KG1 (cell line): ENCODE measurements around the gene GPRIN1.
"Not testable (repeated sequence)": the region's sequence is repeated elsewhere in the genome, so short reads cannot be mapped to it uniquely, and the experiment has no call there.

Experiments
- DNase-seq: peaks from one replicate; lab custom pipeline; 2025; lab: John Stamatoyannopoulos, UW

GPRIN1 gene

DNA sequence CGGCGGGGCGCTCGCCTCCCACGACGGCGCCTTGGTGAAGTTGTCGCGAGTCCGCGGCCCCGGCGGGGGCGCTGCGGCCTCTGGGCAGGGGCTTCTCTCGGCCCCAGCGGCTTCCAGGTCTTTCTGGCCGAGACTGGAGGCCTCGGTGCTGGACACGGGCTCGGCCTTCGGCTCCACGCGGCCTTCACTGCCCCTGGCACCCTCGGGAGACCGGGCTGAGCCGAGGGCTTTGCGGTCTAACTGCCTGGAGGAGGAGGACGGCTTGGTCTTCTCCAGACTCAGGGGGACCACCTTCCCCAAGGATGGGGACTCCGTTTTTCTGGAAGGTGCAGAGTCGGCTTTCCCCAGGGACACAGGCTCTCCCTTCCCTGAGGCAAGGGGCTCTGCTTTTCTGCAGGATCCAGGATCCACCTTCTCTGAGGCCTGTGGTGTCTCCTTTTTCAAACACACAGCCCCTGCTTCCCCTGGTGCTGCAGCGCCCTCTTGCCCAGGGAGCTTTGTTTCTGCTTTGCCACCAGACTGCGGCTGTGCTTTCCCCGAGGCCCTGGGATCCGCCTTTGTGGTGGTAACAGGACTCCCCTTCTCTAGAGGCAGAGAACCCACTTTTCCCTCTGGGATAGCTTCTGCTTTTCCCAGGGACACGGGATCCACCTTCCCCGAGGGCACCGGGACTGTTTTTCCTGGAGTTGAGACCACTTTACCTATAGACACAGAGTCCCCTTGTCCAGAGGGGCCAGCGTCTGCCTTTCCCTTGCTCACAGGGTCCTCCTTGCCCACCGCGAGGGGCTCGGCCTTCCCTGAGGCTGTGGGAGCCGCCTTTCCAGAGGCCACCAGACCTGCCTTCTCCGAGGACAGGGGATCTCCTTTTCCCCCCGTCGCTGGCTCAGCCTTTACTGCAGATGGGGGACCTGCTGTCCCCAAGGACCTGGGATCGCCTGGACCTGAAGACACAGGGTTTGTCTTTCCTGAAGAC is 12.3 kb downstream of the GPRIN1 start:
- no peak for DNase-seq

DNA sequence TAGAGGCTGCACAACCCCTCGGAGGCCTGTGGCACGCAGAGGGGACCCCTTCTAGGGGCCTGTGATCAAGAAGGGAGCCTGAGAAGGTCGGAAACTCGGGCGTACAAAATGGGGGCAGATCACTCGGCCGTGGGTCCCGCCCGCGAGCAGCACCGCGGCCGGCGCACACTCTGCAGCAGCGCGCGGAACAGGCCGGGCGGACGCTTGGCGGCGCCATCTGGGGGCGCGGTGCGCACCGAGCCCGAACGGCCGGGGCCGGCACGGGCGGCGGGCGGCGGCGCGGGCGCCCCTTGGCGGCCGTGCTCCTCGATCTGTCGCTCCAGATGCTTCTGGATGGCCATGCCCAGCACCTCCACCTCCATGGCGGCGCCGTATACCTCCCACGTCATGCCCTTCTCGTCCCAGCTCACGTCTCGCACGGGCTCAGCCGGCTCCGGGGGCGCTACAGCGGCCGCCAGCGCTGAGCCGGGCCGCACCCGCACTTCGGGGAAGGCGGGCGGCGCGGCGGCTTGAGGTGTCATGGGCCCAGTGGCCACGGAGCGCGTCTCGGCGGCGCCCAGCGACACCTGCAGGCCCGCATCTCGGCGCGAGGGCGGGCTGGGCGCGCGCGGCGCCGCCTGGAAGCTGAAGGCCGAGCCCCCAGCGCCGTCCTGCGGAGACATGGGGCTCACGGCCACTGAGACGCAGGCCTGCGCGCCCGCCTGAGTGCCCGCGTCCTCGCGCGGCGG is 13.1 kb downstream of the GPRIN1 start:
- DNase-seq, result peak; percentile 33

DNA sequence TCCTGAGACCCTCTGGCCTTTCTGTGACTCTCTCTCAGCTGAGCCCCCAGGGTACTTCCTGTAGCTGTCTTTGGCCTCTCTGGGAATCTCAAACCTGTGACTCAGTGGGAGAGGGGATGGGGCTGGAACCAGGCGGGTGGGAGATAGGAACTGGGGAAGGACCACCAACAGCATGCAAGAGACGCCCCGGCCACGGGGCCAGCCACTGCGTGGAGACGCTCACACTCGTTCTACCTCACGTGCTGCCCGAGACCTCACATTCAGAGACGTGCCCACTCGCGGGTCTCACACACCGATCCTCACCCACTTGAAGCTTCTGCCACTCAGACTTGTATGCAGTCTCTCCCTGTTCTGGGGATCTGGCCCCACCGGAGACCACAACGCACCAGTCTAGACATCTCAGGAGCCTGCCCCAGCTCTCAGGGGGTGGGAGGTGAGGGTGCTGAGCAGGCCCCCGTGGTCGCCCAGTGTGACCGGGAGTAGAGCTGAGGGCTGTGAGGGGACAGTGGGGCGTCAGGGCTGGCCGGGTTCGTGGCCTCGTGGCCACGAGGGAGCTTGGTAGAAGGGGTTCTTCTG is 13.8 kb downstream of the GPRIN1 start:
- no peak for DNase-seq

DNA sequence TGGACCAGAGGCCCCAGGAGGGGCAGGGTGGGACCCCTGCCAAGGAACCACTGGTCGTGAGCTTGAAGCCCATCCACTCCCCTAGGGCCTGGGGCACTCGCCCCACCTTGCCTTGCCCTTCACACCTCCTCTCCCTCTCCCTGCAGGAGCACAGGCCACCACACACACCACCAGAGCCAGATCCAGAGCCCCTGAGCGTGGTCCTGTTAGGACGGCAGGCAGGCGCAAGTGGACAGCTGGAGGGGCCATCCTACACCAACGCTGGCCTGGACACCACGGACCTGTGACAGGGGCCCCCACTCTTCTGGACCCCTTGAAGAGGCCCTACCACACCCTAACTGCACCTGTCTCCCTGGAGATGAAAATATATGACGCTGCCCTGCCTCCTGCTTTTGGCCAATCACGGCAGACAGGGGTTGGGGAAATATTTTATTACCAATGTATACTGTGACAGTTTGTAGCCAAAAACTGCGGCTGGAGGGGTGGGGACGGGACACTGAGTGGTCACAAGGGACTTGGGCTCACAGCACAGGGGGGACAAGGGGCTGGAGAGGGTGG is 14.5 kb downstream of the GPRIN1 start:
- DNase-seq, result no peak

DNA sequence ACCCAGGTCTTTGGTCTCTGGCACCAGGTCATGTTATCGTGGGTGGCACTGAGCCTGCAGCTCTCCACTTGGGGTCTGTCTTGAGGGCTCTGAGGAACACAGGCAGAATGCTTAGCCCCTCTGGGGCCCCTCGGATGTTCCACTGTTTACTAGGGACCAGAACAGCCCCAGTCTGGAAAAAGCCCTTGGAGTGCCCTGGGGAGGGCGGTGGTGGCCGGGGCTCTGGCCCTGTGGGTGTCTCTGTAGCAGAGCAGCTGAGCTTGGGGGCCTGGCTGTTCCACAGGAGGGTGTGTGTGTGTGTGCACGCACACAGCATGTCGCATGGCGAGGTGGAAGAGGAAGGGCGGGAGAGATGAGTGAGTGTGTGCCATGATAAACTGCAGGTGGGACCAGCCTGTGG is 15.4 kb downstream of the GPRIN1 start:
- no peak for DNase-seq

DNA sequence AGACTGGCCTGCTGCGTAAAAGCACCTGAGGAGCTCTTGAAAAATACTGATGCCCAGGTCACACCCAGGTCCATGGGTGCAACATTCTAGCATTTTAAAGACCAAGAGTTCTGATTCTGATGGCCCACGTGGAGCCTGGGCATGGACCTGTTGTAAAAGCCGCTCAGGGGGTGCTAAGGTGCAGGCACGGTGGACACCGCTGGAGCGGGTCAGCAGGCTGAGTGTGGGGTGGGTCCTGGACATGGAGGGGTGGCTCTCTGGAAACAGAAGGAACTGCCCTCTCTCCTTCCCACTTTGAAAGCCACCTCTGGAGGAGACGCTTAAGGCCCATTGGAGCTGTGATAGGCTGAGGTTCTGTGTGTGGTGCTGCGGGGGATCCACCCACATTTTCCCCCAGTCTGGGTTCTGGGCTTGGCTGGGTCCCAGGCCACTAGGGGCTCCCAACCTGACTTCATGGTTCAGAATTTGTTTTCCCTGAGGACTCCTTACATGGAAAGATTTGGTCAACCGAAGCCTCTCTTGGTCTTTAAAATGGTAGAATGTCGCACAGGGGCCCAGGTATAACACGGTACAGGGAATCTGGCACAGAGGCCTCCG is 16.6 kb downstream of the GPRIN1 start:
- DNase-seq, result no peak

DNA sequence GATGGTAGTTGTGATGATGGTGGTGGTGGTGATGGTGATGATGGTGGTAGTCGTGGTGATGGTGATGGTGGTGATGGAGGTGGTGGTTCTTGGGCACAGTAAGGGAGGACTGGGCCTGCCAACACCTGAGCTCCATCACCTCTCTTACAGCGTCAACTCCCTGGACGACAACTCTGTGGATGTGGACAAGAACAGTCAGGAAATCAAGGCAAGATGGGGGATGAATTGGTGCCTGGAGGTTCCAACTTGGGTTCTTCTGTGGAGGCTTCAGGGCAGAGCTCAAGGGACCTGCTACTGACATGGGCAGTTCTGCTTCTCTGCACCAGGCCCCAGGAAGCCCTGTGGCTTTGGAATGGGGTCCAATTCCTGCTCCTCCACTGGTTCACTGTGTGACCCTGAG is 17.4 kb downstream of the GPRIN1 start:
- DNase-seq, result no peak

DNA sequence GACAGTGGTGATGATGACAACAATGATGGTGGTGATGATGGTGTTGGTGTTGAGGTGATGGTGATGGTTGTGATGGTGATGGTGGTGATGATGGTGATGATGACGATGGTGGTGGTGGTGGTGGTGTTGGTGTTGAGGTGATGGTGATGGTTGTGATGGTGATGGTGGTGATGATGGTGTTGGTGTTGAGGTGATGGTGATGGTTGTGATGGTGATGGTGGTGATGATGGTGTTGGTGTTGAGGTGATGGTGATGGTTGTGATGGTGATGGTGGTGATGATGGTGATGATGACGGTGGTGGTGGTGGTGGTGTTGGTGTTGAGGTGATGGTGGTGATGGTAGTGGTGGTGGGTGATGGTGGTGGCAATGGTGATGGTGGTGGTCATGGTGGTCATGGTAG is 18.3 kb downstream of the GPRIN1 start:
- DNase-seq, result not testable (repeated sequence)

DNA sequence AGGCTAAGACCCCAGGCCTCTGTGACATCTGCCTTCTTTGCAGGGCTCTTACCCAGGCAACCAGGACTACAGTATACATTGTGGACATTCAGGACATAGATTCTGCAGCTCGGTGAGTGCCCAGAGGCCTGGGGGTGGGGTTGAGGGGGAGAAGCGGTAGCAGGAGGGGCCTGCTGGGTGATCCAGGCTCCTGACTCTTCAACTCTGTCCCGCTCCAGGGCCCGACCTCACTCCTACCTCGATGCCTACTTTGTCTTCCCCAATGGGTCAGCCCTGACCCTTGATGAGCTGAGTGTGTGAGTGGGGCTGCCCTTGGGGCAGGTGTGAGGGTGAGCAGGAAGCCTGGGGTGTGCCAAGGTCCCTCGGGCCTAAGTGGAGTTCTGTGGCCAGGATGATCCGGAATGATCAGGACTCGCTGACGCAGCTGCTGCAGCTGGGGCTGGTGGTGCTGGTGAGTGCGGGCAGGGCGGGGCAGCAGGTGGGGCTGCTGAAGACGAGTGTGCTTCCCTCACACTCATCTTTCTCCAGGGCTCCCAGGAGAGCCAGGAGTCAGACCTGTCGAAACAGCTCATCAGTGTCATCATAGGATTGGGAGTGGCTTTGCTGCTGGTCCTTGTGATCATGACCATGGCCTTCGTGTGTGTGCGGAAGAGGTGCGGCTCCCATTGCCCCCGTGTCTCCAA is 19.8 kb downstream of the GPRIN1 start:
- DNase-seq, result no peak

DNA sequence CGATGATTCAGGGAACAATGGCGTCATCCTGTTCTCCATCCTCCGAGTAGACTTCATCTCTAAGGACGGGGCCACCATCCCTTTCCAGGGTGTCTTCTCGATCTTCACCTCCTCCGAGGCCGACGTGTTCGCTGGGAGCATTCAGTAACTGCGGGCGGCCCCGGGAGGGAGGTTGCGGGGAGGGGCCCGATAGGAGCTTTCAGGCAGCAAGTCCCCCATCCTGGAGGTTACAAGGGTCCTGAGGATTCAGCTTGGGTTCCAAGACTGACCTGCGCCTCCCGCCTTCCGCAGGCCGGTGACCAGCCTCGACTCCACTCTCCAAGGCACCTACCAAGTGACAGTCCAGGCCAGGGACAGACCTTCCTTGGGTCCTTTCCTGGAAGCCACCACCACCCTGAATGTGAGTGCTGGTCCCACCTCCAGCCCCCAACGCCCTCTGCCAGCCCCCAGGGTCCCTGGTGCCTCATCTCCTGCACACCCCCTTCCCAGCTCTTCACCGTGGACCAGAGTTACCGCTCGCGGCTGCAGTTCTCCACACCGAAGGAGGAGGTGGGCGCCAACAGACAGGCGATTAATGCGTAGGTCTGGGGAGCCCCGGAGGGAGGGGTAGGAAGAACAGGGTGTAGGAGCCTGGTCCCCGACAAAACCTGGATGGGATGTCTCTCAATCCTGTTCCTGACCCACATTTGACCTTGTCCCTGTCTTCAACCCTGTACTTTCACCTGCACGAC is 20.8 kb downstream of the GPRIN1 start:
- DNase-seq, result no peak

DNA sequence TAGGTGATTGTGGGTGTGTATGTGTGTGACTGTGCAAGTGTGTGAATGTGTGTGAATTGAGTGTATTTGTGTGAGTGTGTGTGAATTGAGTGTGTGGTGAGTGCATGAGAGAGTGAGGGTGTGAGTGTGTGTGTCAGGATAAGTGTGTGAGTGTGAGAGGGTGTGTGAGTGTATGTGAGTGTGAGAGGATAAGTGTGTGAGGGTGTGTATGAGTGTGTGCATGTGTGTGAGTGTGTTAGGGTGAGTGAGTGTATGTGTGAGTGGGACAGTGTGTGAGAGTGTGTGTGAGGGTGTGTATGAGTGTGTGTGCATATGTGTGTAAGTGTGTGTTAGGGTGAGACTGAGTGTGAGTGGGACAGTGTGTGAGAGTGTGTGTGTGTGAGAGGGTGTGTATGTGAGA is 21.7 kb downstream of the GPRIN1 start:
- no peak for DNase-seq

DNA sequence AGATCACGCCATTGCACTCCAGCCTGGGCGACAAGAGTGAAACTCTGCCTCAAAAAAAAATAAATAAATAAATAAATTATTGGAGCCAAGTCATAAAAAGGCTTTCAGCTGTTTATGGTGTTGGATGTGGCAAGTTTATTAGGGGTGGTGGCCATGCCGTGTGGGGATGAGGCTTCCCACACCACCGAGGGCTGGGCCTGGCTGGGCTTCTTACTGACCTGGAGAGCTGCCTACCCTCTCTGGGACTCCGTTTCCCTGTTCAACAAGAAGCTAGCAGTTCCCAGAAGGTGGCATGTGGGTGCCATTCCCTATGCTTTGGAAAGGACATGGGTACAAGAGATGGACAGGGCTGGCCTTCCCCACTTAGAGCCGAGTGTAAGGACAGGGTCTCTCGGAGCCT is 22.6 kb downstream of the GPRIN1 start:
- no peak for DNase-seq

DNA sequence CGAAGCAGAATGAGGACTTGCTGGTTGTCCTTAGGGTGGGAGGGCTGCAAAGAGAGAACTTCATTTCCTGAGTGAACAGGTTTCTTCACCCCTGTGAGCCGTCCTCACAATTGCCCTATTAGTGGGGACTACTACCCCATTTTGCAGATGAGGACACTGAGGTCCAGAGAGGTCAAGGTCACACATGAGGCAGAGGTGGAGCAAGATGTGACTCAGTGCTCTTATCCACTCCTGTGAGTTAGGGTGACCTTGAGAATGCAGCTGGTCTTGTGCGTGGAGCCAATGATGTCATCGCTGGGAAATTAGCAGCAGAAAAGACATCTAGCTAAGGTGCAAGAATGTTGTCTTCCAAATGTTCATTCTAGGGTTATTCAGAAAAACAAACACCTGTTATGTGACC is 26.9 kb downstream of the GPRIN1 start:
- DNase-seq, result no peak

DNA sequence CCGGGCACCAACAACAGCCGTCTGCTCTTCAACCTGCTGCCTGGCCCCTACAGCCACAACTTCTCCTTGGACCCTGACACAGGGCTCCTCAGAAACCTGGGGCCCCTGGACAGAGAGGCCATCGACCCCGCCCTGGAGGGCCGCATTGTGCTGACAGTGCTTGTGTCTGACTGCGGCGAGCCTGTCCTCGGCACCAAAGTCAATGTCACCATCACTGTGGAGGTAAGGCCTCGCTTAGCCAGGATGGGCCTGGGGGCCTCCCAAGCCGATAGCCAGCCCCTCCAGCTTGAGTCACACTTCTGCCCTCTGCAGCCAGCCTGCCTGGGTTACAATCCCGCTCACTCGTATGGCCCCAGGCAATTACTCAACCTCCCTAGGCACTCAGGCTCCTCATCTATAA is 28.6 kb downstream of the GPRIN1 start:
- DNase-seq, result no peak

DNA sequence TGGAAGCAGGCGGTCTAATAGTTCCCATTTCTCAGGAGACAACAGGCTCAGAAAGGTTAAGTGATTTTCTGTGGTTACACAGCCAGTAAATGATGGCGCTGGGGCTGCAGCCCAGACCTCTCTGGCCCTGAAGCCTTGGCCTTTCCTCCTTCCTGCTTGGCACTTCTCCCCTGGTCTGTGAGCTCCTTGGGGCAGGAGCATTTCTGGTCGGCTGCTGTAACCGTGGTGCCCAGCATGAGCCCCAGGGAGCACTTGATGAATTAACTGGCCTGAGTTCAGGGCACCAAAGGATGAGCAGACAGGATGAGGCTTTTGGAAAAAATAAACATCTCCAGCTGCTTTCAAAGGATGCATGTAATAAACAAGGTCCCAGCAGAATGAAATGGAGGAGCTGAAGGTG is 30.6 kb downstream of the GPRIN1 start:
- DNase-seq, result no peak

DNA sequence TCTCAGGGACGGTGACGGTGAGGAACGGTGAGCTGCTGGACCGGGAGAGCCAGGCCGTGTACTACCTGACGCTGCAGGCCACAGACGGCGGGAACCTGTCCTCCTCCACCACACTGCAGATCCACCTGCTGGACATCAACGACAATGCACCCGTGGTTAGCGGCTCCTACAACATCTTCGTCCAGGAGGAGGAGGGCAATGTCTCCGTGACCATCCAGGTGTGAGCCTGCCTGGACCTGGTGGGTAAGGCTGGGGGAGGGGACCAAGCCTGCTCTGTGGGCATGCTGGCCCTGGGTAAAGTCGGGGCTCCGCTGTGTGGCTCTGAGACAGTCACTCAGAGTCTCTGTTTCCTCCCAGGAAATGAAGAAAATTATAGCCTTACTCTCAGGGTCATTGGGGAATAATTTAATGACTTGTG is 31.6 kb downstream of the GPRIN1 start:
- no peak for DNase-seq

DNA sequence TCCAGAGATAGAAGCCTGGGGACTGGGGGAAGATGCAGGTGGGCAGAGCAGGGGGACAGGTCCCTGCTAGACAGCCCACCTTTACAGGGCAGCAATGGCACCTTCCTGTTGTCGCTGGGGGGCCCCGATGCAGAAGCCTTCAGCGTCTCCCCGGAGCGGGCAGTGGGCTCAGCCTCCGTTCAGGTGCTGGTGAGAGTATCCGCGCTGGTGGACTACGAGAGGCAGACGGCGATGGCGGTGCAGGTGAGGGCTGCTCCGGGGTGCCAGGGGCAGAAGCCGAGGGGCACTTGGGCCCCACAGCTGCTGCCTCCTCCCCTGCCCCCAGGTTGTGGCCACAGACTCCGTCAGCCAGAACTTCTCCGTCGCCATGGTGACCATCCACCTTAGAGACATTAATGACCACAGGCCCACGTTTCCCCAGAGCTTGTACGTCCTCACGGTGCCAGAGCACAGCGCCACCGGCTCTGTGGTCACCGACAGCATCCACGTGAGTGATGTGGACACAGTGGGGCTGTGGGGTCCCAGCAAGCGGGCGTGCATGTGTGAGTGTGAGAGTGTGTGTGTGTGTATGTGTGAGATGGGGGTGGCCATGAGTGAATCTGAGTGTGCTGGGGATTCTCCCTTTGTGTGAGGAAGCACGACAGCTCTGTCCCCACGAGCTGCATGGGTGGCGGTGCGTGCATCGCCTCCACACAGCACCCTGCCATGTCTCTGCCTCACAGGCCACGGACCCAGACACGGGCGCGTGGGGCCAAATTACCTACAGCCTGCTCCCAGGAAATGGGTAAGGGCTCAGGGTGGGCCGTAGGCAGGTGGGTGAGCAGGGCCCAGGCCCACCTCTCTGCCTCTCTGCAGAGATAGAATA is 32.4 kb downstream of the GPRIN1 start:
- no peak for DNase-seq

DNA sequence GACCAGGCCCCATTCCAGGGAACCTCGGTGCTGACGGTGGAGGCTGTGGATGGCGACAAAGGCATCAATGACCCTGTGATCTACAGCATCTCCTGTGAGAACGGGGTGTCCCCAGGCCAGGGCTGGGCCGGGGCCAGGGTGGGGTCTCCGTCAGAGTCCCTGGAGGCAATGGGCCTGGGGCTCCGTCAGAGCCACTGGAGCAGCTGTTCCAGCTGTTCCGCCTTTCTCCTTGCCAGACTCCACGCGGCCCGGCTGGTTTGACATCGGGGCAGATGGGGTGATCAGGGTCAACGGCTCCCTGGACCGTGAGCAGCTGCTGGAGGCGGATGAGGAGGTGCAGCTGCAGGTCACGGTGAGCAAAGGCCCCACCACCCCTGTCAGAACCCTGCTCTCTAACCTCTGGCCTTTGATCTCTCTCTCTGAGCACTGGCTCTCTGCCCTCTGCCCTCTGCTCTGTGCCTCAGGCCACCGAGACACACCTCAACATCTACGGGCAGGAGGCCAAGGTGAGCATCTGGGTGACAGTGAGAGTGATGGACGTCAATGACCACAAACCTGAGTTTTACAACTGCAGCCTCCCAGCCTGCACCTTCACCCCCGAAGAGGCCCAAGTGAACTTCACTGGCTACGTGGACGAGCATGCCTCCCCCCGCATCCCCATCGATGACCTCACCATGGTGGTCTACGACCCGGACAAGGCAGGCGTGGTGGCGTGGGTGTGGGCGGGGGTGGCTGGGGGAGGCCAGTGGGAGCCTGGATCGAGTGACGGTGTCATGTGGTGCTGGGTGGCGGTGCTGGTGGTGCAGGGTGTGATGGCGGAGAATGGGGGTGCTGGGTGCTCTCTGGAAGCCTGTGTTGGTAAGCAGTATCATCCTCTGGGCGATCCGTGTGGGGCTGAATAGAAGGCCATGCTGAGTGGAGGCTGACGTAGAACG is 34.2 kb downstream of the GPRIN1 start:
- DNase-seq, result no peak

DNA sequence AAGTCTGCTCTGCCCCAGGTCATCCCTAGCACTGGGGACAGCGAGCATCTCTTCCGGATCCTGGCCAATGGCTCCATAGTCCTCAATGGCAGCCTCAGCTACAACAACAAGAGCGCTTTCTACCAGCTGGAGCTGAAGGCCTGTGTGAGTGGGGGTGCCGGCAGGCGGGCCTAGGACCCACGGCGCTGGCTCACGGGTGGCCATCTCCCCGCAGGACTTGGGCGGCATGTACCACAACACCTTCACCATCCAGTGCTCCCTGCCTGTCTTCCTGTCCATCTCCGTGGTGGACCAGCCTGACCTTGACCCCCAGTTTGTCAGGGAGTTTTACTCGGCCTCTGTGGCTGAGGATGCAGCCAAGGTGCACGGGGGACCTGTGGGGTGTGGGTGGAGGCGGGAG is 34.9 kb downstream of the GPRIN1 start:
- DNase-seq, result no peak
